CD4-positive, alpha-beta T cell treated with Interleukin-10 for 1 hour (primary cell): ENCODE measurements around the gene NANOG.
"Not testable (repeated sequence)": the region's sequence is repeated elsewhere in the genome, so short reads cannot be mapped to it uniquely, and the experiment has no call there.

Experiments used
- DNase-seq: peaks from one replicate; pipeline ENCODE4 v3.0.0-alpha.2; 2020

Gene NANOG

DNA sequence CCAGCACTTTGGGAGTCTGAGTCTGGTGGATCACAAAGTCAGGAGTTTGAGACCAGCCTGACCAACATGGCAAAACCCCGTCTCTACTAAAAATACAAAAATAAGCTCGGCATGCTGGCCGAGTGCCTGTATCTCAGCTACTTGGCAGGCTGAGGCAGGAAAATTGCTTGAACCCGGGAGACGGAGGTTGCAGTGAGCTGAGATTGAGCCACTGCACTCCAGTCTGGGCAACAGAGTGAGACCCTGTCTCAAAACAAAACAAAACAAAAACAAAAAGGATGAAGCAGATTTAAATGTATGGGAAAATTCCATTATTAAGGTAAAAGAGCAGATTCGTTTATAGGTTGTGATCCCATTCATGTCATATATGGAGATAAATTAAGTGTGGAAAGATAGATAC lies 17.1 kb downstream of the NANOG start:
- not testable (repeated sequence) for DNase-seq

DNA sequence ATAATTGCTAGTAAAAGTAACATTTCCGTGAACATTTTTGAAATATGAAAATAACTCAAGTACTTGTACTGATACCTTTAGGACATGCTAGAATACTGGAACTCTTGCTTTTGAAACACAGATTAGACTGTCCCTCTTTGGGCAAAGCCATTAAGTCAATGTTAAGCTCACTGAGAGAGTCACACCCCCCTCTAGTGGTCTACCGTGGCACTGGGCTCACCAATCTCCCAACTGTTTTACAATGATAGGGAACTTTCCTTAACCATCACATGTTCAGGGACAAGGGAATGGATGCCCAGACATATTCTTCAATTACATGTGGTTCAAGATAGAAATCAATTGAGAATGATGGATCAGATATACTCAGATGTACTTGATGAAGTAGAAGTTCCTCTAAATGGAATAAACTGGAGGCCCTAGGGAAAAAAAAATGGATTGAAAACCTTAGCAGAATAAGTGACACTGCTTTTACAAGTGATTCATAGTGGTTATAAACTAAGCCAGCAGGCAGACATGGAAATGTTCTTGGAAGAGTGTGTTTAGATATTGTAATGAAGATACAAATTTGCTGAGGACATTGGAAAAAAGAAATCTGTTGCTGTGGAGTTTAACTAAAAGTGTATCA lies 17.8 kb downstream of the NANOG start:
- peak; percentile 60 for DNase-seq

DNA sequence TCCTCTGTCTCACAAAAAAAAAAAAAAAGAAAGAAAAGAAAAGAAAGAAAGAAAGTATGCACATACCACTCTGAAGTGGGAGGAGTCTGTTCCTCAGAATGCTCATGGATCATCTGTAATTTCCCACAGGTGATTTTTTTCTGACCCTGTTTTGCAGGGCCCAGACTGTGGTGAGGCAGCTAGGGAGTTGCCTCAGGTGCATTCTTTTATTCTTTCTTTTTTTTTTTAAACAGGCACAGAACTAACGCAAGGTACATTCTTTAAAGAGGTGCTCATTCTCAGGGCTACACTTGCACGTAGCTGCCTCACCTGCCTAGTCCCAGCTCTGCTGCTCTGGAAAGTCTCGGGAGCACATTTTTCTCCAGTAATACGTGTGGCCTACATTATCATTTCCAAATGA lies 36.6 kb downstream of the NANOG start:
- not testable (repeated sequence) for DNase-seq

DNA sequence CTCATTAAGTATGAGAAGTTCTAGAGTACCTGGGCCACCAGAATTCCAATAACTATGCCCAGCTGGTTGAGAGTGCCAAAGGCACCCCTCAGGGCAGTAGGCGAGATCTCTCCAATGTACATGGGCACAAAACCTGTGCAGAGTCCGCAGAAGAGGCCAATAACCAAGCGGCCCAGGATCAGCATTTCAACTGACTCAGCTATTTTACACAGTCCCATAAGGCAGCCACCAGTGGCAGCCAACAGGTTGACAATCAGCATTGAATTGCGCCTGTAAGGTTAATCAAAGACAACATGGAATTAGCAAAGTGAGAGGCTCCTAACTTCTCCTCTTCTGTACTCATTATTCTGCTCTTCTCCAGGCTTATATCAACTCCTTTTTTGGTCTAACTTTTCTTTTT lies 40.5 kb downstream of the NANOG start:
- DNase-seq: not testable (repeated sequence)

DNA sequence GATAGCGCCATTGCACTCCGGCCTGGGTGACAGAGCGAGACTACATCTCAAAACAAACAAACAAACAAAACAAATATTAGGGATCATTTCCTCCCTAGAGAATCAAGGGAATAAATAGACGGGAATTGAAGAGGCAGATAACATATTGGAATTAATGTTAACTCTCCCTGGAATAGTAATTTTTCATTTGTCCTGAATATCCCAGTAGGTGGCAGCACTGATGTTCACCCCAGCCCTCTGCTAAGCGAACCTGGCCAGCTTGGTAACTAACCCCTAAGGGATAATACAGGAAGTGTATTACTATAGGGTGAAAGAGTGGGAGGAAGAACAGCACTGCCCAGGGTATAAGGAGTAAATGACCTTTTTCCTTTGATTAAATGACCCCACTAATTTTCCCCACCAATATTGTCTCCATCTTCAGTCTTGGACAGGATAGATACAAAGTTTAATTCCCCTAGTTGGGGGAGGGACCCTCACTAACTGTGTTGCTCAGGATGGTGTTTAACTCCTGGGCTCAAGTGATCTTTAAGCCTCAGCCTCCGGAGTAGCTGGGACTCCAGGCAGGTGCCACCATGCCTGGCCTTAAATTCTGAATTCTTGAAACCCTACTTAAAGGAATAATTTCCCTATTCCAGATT lies 43.0 kb downstream of the NANOG start:
- DNase-seq: peak; percentile 53

DNA sequence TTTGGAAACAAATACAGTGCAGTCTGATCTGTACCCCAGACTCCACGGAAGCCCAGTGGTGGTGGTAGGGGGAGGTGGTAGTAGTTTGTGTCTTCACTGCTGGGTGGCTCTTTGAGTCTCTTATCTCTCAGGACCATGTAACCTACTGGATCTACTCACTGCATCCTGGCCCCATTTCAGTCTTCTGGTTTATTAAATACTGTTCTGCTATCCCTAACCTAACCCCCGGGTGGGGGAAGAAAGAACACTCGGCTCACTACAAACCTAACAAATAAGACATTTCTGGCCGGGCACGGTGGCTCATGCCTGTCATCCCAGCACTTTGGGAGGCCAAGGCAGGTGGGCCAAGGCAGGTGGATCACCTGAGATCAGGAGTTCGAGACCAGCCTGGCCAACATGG lies 44.0 kb downstream of the NANOG start:
- DNase-seq: not testable (repeated sequence)

DNA sequence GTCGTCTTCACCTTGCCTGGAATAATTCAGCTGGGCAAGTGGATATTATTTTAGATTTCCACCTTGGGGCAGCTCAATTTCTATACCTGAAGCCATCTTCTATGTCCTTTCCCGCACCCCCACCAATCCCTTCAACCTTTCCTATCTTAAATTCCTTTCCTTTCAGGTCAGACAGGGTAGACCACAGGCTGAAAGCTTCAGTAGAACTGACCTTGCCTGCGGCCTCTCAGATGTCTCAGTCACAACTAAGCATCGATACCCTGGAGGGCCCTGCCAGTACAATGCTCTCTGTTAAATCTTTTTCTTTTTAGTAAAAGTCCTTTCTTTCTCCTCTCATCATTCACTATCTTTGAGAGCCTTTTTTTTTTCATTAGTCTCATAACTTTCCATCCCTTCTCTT lies 44.6 kb downstream of the NANOG start:
- DNase-seq: no peak

DNA sequence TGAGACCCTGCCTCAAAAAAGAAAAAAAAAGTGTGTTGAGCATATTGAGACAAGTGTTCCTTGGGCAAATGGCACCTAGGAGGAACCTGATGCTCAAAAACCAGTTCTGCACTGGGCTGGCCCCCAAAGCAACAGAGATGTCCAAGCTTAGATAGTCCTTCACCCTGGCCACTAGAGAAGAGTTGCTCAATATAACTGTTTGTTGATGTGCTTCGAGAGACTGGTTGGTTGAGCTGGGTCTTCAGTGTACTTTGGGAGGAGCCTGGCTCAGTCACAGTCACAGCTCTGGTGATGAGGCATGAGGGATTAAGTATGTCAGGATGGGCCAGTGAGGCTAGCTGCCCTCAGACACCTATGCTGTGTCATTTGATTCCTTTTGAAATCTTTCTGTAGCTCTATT lies 45.5 kb downstream of the NANOG start:
- no peak for DNase-seq

DNA sequence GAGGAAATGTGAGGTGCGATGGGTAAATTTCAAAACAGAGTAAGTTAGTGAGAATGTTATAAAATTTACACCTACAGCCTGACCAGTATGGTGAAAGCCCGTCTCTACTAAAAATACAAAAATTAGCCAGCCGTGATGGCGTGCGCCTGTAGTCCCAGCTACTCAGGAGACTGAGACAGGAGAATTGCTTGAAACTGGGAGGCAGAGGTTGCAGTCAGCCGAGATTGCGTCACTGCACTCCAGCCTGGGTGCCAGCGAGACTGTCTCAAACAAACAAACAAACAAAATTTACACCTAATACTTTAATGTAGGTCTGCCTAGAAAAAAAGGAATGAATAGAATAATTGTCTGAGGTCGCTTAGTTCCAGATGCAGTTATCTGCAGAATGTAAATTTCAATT lies 45.9 kb downstream of the NANOG start:
- DNase-seq: no peak

DNA sequence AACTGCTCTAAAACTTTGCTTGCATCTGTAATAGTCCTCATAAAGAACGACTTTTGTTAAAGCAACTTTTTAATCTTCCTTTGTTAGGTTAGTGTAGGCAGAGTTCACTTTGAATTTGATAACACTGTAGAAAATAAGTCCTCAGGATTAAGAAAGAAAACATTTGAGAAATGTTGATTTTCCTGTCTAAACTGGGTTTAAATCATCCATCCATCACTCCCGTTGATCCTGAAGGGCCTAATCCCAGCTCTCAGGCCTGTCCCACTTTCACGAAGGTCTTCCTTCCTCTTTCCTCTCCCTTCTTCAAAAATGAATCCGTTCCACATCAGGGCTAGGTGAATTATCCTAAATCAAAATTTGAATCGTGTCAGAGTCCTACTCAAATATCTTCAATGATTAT lies 46.6 kb downstream of the NANOG start:
- DNase-seq: no peak

DNA sequence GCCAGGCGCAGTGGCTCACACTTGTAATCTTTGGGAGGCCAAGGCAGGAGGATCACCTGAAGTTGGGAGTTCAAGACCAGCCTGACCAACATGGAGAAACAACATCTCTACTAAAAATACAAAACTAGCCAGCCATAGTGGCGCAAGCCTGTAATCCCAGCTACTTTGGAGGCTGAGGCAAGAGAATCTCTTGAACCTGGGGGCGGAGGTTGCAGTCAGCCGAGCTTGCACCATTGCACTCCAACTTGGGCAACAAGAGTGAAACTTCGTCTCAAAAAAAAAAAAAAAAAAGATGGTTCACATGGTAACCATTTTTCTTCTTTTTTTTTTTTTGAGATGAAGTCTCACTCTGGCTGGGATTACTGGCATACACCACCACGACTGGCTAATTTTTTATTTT lies 48.2 kb downstream of the NANOG start:
- DNase-seq: no peak

DNA sequence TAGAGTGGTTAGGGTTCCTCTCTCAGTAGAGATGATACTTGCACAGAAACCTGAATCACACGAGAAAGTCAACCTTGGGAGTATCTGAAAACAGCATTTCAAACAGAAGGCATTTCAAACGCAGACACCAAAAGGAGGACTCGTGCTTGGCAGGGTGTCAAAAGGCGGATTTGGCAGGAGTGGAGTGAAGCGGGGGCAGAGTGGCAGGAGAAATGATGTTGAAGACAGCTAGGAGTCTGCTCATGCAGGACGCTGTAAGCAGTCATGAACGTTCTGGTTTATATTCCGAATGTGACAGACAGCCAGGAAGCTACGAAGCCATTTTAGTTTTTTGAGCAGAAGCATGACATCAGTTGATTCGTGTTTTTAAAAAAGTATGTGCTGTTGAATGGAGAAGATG lies 50.0 kb downstream of the NANOG start:
- DNase-seq: not testable (repeated sequence)

DNA sequence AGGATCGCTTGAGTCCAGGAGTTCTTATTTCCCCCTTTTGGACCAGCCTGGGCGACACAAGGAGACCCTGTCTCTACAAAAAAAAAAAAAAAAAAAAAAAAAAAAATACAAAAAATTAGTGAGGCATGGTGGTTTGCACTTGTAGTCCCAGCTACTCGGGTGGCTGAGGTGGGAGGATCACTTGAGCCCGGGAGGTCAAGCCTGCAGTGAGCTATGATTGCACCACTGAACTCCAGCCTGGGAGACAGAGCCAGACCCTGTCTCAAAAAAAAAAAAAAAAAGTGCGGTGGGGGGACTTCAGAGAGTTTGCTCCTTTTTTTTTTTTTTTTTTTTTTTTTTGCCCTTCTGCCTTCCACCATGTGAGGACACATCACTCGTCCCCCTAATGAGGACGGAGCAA lies 50.6 kb downstream of the NANOG start:
- DNase-seq: not testable (repeated sequence)

DNA sequence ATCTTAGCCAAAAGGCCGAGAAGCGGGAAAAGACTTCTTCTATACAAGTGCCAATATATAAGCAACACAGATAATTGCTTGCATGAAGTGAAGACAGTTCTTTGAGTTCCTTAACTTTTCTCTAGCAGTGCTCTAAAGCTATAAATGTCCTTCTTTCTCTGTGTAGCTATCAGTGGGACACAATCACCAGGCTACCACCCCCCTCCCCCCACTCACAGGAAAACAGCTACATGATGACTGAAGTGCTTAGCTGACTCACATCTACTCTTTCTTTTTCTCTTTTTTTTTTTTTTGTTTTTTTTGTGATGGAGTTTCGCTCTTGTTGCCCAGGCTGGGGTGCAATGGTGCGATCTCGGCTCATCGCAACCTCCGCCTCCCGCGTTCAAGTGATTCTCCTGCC lies 53.2 kb downstream of the NANOG start:
- DNase-seq: not testable (repeated sequence)

DNA sequence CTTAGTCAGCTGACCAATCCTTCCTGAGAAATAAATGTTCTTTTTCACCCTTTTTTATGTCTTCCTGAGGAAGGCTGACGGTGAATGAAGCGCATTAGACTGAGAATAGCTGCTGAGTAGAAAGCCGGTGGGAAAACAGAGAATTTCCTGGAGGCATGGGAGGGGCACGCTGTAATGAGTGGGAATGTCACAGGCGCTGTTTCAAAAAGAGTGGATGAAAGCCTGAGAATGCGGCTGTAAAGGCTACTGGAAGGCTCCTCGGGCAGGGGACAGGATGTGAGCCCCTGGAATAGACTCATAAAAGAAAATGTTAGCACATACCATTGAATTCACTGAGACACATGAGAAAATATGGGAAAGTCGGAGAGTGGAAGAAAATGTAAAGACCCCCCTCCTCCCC lies 53.9 kb downstream of the NANOG start:
- DNase-seq: not testable (repeated sequence)

DNA sequence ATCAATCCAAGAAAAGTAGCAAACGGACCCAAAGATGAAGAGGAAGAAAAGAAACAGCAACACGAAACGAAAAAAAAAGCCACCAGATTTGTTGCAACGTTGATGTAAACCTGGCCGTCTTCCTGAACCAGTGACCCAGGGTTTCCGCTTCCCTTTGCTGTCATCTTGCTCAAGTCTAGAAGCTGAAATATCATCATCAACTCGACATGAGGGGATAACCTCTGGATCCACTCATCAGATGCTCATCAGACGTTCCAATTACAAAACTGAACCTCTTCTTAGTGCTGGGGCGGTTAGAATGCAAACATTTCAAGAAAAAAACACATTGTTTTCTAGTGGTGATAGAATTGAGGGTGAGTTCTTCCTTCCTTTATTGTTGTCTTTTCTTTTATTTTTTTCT lies 54.4 kb downstream of the NANOG start:
- peak; percentile 32 for DNase-seq

DNA sequence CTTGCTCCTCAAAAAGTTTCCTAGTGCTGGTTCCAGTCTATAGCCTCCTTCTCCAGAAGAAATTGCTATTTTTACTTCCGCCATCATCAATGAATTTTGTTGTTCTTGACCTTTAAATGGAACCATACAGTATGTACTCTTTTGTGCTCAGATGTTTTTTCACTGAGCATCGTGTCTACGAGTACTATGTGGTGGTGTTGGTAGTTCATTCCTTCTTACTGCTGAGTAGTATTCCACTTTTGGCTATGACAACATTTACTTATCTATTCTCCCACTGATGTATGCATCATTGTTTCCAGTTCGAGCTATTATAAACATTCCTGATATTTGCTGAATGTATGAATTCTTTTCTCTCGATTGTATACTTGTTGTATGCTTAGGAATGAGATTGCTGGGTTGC lies 54.9 kb downstream of the NANOG start:
- DNase-seq: no peak

DNA sequence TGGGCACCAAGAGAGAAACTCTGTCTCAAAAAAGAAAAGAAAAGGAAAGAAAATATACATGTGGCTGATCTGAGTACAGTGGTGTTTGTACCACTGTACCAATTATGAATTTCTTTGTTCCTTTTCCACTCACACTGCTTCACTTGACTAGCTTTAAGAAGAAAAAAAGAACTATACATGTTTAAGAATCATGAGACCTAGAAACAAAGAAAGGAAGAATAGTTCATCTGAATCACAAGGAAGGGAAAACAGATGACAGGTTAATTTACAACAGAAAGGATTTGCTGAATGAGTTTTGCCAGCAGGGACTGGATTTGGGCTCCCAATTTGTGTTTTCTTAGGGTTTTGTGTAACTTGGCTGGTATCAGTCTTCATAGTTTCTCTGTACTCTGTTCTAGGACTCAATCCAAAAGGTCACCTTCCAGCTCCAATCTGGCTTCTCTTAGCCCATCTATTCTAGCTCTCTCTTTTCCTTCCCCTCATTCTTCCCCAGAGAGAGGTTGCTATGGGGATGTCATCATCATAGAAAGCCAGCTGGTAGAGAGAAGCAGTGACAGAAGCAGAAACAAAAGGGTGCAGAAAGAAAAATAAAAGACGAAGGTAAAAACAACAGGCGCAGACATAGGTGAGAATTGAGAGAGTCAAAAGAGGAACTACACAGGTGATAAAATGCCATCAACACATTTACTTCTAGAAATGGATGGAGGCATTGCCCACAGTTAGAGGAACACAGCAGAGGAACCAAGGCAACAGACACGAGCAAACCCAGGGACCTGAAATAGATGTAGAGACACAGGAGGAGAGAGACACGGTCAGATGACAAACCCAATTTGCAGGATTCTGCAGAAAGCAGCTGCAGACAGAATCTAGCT lies 58.3 kb downstream of the NANOG start:
- DNase-seq: not testable (repeated sequence)

DNA sequence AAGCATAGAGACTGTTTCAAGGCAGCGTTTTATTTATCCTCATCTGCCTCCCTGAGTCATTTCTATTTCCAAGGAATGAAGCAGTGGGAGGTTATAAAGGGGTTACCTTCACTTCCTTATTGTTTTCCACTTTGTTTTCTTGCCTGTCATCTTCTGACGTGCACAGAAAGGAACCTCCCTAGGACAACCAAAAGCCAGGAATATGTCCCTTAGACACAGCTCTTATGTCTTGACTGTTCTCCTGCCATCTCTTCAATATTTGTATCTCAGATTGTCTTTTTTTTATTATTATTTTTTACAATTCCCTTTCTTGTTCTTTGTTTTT lies 58.9 kb downstream of the NANOG start:
- not testable (repeated sequence) for DNase-seq
